Tibial artery (tissue), 4 donors: ENCODE measurements around the gene NPAS3.

Experiments used
- DNase-seq, 2 donors: peaks; one replicate each; pipeline ENCODE4 v3.0.0-alpha.2; 2019
- H3K27ac ChIP-seq, 2 donors: fragments of 200-600 bp; sonication (generic) in 1 of 2; 1 replicate in 1 of 2; 2 replicates in 1 of 2; pipeline ENCODE4 v1.5.1; 2018 to 2019; ENCODE audit warnings: mild to moderate bottlenecking in 1 of 2
- H3K27me3 ChIP-seq, 2 donors: fragments of 200-600 bp; sonication (generic) in 1 of 2; one replicate each; pipeline versions ENCODE4 v1.5.1 to v1.6.0; 2016 to 2019
- H3K36me3 ChIP-seq, 3 donors: fragments of 200-600 bp; sonication (generic) in 2 of 3; one replicate each; pipeline ENCODE4 v1.5.1; 2016 to 2019; ENCODE audit warnings: mild to moderate bottlenecking in 2 of 3
- H3K4me1 ChIP-seq, 4 donors: fragments of 200-600 bp; sonication (generic) in 2 of 4; 1 replicate in 3 of 4; 2 replicates in 1 of 4; pipeline ENCODE4 v1.5.1; 2016 to 2019
- H3K4me3 ChIP-seq, 2 donors: fragments of 200-600 bp; sonication (generic) in 1 of 2; 1 replicate in 1 of 2; 2 replicates in 1 of 2; pipeline ENCODE4 v1.5.1; 2018 to 2019; ENCODE audit warnings: mild to moderate bottlenecking in 2 of 2
- H3K9me3 ChIP-seq, 3 donors: fragments of 200-600 bp; sonication (generic) in 1 of 3; one replicate each; pipeline ENCODE4 v1.5.1; 2016 to 2019
- intact Hi-C: fragments of 100-400 bp; cut with DNase I; formaldehyde crosslinking; loops from one replicate; pipeline ENCODE4 v1.15.0; 2023; ENCODE audit warnings: low total_unique reads
- TF ChIP-seq, protein P1 (sequence below), 2 experiments: fragments of 200-600 bp in 1 of 2; fragments of 450-650 bp in 1 of 2; IDR thresholded peaks; one replicate each; pipeline ENCODE4 v1.5.1; 2017 to 2019; ENCODE audit warnings: antibody characterized with exemption in 2 of 2, mild to moderate bottlenecking in 1 of 2, moderate library complexity in 1 of 2

The NPAS3 gene

DNA sequence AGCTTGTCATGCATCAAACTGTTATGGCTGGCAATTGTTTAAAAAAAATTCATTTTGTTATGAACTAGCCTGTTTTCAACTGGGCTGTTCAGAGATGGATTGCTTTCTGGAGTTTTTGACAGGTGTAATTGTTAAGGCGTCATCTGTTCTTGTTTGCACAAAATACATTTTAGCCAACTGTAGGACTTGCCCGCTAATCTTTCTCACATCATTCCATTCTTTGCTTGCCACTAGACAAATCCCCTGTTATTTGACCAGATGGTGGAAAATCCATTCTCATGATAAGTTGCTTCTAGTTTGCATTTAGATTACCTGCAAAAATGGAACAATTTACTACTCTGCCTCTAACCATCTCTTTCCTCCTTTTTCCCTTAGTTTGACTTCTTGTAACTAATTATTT is 114.3 kb downstream of the NPAS3 start:
- Histone ChIP-seq H3K36me3 (no peaks in the 10 kb centered on the region), H3K4me3 (no peak overlapping the region), H3K4me1 (no peaks in the 10 kb centered on the region), H3K27me3 (no peaks in the 10 kb centered on the region), H3K27ac (no peak overlapping the region), H3K9me3 (no peaks in the 10 kb centered on the region)
- TF ChIP-seq, protein P1, sequence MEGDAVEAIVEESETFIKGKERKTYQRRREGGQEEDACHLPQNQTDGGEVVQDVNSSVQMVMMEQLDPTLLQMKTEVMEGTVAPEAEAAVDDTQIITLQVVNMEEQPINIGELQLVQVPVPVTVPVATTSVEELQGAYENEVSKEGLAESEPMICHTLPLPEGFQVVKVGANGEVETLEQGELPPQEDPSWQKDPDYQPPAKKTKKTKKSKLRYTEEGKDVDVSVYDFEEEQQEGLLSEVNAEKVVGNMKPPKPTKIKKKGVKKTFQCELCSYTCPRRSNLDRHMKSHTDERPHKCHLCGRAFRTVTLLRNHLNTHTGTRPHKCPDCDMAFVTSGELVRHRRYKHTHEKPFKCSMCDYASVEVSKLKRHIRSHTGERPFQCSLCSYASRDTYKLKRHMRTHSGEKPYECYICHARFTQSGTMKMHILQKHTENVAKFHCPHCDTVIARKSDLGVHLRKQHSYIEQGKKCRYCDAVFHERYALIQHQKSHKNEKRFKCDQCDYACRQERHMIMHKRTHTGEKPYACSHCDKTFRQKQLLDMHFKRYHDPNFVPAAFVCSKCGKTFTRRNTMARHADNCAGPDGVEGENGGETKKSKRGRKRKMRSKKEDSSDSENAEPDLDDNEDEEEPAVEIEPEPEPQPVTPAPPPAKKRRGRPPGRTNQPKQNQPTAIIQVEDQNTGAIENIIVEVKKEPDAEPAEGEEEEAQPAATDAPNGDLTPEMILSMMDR (IDR thresholded peaks at IDR 0.05), result no peak
- DNase-seq, result no peak
- intact Hi-C loops, result no loop called here

DNA sequence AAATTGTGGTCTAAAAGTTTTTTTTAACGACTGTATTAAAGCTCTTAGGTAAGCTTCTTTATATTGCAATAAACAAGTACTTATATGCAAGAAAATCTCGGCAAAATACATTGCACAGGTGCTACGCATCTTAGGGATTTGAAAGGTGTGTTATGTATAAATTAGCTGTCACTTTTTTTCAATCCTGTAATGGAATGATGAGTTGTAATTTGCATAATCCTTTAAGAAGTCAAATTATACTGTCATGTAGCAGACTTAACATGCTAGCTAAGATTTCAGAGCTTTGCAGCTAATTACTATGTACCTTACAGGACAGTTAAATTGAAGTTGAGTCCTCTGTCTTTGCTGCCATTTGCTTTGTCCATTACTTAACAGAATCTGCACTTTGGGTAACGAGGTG is 117.5 kb downstream of the NPAS3 start:
- intact Hi-C loops, result no loop called here
- Histone ChIP-seq H3K9me3 (no peaks in the 10 kb centered on the region), H3K27me3 (no peaks in the 10 kb centered on the region), H3K4me3 (no peak overlapping the region), H3K27ac (no peak overlapping the region), H3K36me3 (no peaks in the 10 kb centered on the region), H3K4me1 (no peaks in the 10 kb centered on the region)
- TF ChIP-seq, protein P1 (IDR thresholded peaks at IDR 0.05), result no peak
- no peak for DNase-seq

DNA sequence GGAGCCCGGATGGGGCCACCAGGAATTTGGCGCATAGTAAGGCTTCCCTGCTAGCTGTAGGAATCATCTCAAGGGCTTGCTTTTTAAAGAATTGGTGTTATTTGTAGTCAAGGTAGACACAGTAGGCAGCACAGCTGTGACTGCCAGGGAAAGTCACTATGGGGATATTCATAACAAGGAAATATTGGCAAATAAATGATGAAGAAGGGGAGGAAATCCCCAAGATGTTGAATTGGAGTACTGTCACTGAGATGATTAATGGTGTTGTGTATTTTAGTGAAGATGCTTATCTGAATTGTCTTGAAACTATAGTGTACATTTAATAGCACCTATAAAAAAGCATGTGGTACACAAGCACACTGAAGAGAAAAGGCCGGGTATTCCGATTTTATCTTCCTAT is 118.9 kb downstream of the NPAS3 start:
- no peak for DNase-seq
- H3K9me3 ChIP-seq, result no peaks in the 10 kb centered on the region
- no peaks in the 10 kb centered on the region for H3K27me3 ChIP-seq
- H3K4me1 ChIP-seq, result no peaks in the 10 kb centered on the region
- intact Hi-C loops, result no loop called here
- no peaks in the 10 kb centered on the region for H3K36me3 ChIP-seq
- TF ChIP-seq, protein P1 (IDR thresholded peaks at IDR 0.05), result no peak
- H3K4me3 ChIP-seq, result no peak overlapping the region
- no peak overlapping the region for H3K27ac ChIP-seq

DNA sequence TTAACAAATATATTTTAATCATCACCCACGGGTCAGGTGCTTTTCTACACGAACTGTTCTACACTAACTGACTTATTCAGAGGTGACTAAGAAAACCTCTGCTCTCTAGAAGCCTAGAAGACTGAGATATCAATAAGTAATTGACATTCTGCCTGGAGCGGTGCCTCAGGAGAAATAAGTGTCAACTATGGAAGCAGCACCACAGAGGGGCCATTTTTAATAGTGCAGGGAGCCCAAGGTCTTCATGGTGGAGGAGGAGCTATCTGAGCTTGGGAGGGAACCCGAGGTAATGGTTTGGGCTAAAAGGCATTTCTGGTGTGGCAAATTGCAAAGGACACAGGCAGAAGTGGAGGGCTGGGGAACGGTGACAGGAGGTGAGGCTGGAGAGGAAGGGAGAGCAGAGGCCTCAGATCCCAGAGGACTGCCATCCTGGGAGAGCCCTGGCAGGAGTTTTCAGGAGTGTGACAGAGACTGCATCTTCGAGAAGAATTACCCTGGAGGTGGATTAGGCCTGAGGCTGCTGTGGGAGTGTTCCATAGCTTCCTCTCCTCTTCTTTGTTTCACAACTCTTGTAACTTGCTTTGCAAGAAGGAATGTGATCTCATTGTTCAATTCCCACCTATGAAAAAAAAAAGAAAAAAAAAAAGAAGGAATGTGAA is 123.1 kb downstream of the NPAS3 start:
- DNase-seq, result no peak
- Histone ChIP-seq H3K9me3 (no peaks in the 10 kb centered on the region), H3K4me1 (no peaks in the 10 kb centered on the region), H3K36me3 (no peaks in the 10 kb centered on the region), H3K27me3 (no peaks in the 10 kb centered on the region), H3K4me3 (no peak overlapping the region), H3K27ac (no peak overlapping the region)
- TF ChIP-seq, protein P1 (IDR thresholded peaks at IDR 0.05), result no peak
- intact Hi-C loops, result no loop called here

DNA sequence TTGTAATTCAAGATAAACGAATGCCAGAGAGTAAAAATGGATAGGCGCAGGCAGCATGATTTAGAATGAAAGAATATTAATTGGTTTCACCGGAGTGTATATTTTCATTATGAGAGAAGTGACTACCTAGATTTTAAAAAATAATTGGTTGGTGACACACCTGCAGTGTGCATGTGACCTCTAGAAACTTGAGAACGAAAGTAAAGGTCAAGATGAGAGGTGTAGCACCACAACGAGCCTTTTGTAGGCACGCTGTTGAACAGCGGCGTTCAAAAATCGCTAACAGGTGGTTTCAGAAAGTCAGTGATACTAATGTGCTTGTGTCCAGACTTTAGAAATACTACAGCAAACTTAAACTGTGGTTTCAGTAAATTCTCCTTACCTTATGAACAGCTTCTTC is 123.8 kb downstream of the NPAS3 start:
- H3K36me3 ChIP-seq, result no peaks in the 10 kb centered on the region
- H3K4me3 ChIP-seq, result no peak overlapping the region
- no peak overlapping the region for H3K27ac ChIP-seq
- DNase-seq, result no peak
- TF ChIP-seq, protein P1 (IDR thresholded peaks at IDR 0.05), result no peak
- intact Hi-C loops, result no loop called here
- no peaks in the 10 kb centered on the region for H3K27me3 ChIP-seq
- no peaks in the 10 kb centered on the region for H3K9me3 ChIP-seq
- H3K4me1 ChIP-seq, result no peaks in the 10 kb centered on the region

DNA sequence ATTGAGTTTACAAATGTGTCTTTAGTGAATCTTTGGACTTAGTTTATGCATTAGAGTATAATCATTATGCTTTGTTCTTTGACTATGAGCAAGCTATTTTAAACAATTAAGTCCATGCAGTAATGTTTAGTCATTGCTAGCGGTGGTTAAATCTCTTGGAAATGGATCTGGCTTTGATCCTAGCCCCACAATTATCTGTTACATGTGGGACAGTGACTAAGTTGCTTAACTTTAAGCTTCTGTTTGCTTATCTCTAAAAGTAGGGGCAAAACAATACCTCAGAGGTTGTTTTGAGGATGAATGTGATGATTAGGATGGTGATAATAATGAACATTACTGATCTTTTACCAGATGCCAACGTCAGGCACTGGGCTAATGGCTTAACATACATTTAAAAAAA is 124.2 kb downstream of the NPAS3 start:
- Histone ChIP-seq H3K27ac (no peak overlapping the region), H3K9me3 (no peaks in the 10 kb centered on the region), H3K36me3 (no peaks in the 10 kb centered on the region), H3K4me3 (no peak overlapping the region), H3K27me3 (no peaks in the 10 kb centered on the region), H3K4me1 (no peaks in the 10 kb centered on the region)
- TF ChIP-seq, protein P1 (IDR thresholded peaks at IDR 0.05), result no peak
- intact Hi-C loops, result no loop called here
- DNase-seq, result no peak
